IMR-90 (cell line): Measurements from ENCODE around the gene COL23A1. TPM values are rescaled to one million over a fixed set of nuclear protein-coding genes. Genes with fewer than 3 reads are reported as not detected.

Source experiments
- ATAC-seq: fragments of 200-7000 bp; cut with Tn5 transposase; 2 replicates; pipeline ENCODE4 v1.9.1; 2020; ENCODE audit warnings: low read depth, mild to moderate bottlenecking, moderate library complexity
- BruUV-seq: library from RNA; stranded (reverse); fragments of 400-500 nt; replicated peaks from 2 replicates; lab custom pipeline; 2021; lab: Mats Ljungman, UMichigan
- CTCF ChIA-PET: fragments of 300-600 bp; formaldehyde crosslinking; extraction: SDS; loops from one replicate; lab custom pipeline; 2021; ENCODE audit warnings: antibody characterized with exemption; lab: Yijun Ruan, JAX
- POLR2A ChIA-PET: fragments of 300-600 bp; sonication (Branson Sonifier 250); formaldehyde crosslinking; loops from one replicate; lab custom pipeline; 2022; ENCODE audit warnings: antibody characterized with exemption; ENCODE audit not compliant: unreplicated experiment; lab: Charles Lee
- DNase-seq: peaks from one replicate; pipeline ENCODE4 v3.0.0; 2013
- H2AFZ ChIP-seq: replicated peaks from 2 replicates; pipeline ENCODE3; 2013; ENCODE audit warnings: low read length, mild to moderate bottlenecking; ENCODE audit not compliant: poor library complexity
- H2AK5ac ChIP-seq: 2 replicates; pipeline ENCODE4 v1.6.1; 2013; ENCODE audit warnings: low read depth, low read length, inconsistent platforms
- H2AK9ac ChIP-seq: replicated peaks from 2 replicates; pipeline ENCODE3; 2013; ENCODE audit warnings: mild to moderate bottlenecking, low read depth, low read length, moderate library complexity; ENCODE audit not compliant: poor library complexity
- H2BK120ac ChIP-seq: 2 replicates; pipeline ENCODE4 v1.6.1; 2013; ENCODE audit warnings: low read depth, low read length, inconsistent platforms
- H2BK15ac ChIP-seq: 3 replicates; pipeline ENCODE4 v1.6.1; 2013; ENCODE audit warnings: low read depth, low read length, inconsistent platforms
- H2BK20ac ChIP-seq: 2 replicates; pipeline ENCODE4 v1.6.1; 2013; ENCODE audit warnings: low read depth, mild to moderate bottlenecking, inconsistent platforms, low read length, moderate library complexity
- H2BK5ac ChIP-seq: 2 replicates; pipeline ENCODE4 v1.6.1; 2013; ENCODE audit warnings: mild to moderate bottlenecking, low read depth, low read length, inconsistent platforms; ENCODE audit not compliant: poor library complexity, severe bottlenecking
- H3K14ac ChIP-seq: replicated peaks from 2 replicates; pipeline ENCODE4 v1.6.1; 2013; ENCODE audit warnings: low read depth, low read length, inconsistent platforms
- H3K18ac ChIP-seq: 2 replicates; pipeline ENCODE4 v1.6.1; 2013; ENCODE audit warnings: low read depth, low read length, control low read depth
- H3K23ac ChIP-seq: 2 replicates; pipeline ENCODE4 v1.6.1; 2013; ENCODE audit warnings: low read depth, low read length, inconsistent platforms
- H3K27ac ChIP-seq: 2 replicates; pipeline ENCODE4 v1.5.1; 2013; ENCODE audit warnings: mild to moderate bottlenecking, control low read depth, low read length; ENCODE audit not compliant: insufficient read depth
- H3K27me3 ChIP-seq: 2 replicates; pipeline ENCODE4 v1.6.1; 2013; ENCODE audit warnings: low read length; ENCODE audit not compliant: control insufficient read depth, insufficient read depth
- H3K36me3 ChIP-seq: 2 replicates; pipeline ENCODE4 v1.6.1; 2013; ENCODE audit warnings: low read length, mixed read lengths; ENCODE audit not compliant: control insufficient read depth, insufficient read depth
- H3K4ac ChIP-seq: 2 replicates; pipeline ENCODE4 v1.6.1; 2013; ENCODE audit warnings: low read depth, low read length, inconsistent platforms
- H3K4me1 ChIP-seq: 2 replicates; pipeline ENCODE4 v1.6.1; 2013; ENCODE audit warnings: low read length, mixed read lengths; ENCODE audit not compliant: control insufficient read depth, insufficient read depth
- H3K4me2 ChIP-seq: 2 replicates; pipeline ENCODE4 v1.6.1; 2013; ENCODE audit warnings: low read depth, mild to moderate bottlenecking, control low read depth, low read length, moderate library complexity
- H3K4me3 ChIP-seq: 2 replicates; pipeline ENCODE4 v1.5.1; 2013; ENCODE audit warnings: low read depth, mild to moderate bottlenecking, control low read depth, low read length, moderate library complexity; ENCODE audit not compliant: insufficient read depth
- H3K56ac ChIP-seq: 2 replicates; pipeline ENCODE4 v1.6.1; 2013; ENCODE audit warnings: low read length, inconsistent platforms; ENCODE audit not compliant: insufficient read depth; ENCODE audit errors: extremely low read depth
- H3K79me1 ChIP-seq, 2 experiments: 2 replicates each; pipeline ENCODE4 v1.6.1; 2013; ENCODE audit warnings: low read length in 2 of 2, inconsistent platforms in 1 of 2, low read depth in 1 of 2
- H3K9ac ChIP-seq: 2 replicates; pipeline ENCODE4 v1.6.1; 2013; ENCODE audit warnings: low read depth, low read length, control low read depth
- H3K9me1 ChIP-seq: 2 replicates; pipeline ENCODE4 v1.6.1; 2013; ENCODE audit warnings: low read length, inconsistent platforms; ENCODE audit not compliant: insufficient read depth
- H3K9me3 ChIP-seq: 2 replicates; pipeline ENCODE4 v1.6.1; 2013; ENCODE audit warnings: low read length; ENCODE audit not compliant: control insufficient read depth, insufficient read depth
- H4K20me1 ChIP-seq: 2 replicates; pipeline ENCODE4 v1.6.1; 2013; ENCODE audit warnings: low read length, inconsistent platforms; ENCODE audit not compliant: insufficient read depth
- H4K5ac ChIP-seq: 2 replicates; pipeline ENCODE4 v1.6.1; 2013; ENCODE audit warnings: mild to moderate bottlenecking, low read depth, low read length, control low read depth
- H4K8ac ChIP-seq, 2 experiments: 2 replicates each; pipeline ENCODE4 v1.6.1; 2013; ENCODE audit warnings: low read depth in 2 of 2, low read length in 2 of 2, control low read depth in 1 of 2, inconsistent platforms in 1 of 2
- H4K91ac ChIP-seq: 2 replicates; pipeline ENCODE4 v1.6.1; 2013; ENCODE audit warnings: low read depth, low read length, inconsistent platforms; ENCODE audit not compliant: insufficient read depth
- MXI1 ChIP-seq: IDR thresholded peaks from 2 replicates; pipeline ENCODE4 v1.6.1; 2012; ENCODE audit warnings: low read depth, mild to moderate bottlenecking, low read length, moderate library complexity, borderline replicate concordance
- WGBS, 2 experiments: methylation state at CpG; one replicate each; pipeline versions ENCODE4 v1.1.5 to v1.1.7; 2013; ENCODE audit warnings: missing lambda C conversion rate in 2 of 2; ENCODE audit not compliant: insufficient read length in 1 of 2; ENCODE audit errors: extremely low coverage in 2 of 2; 5-methylcytosine and 5-hydroxymethylcytosine counted together
- dilution Hi-C: fragments of 300-500 bp; cut with HindIII; formaldehyde crosslinking; loops from one replicate; pipeline ENCODE4 v1.14.3; 2018; ENCODE audit warnings: low sequenced_read_pairs; ENCODE audit not compliant: unreplicated experiment
- in situ Hi-C: fragments of 300-500 bp; cut with MboI; formaldehyde crosslinking; loops from 3 replicates; pipeline ENCODE4 v1.14.3; 2019; ENCODE audit warnings: low sequenced_read_pairs, inconsistent platforms, mixed read lengths
- intact Hi-C: fragments of 100-400 bp; cut with micrococcal nuclease; formaldehyde crosslinking; loops from 2 replicates; pipeline ENCODE4 v1.10.0; 2022
- polyA plus RNA-seq, 3 experiments: library from polyadenylated mRNA; depleted of rRNA; stranded (reverse); fragments of >200 nt; gene quantifications; 2 replicates each; pipeline ENCODE4 v1.2.3, GENCODE V29; 2012; ENCODE audit warnings: low replicate concordance in 1 of 3
- total RNA-seq: library from RNA; depleted of rRNA; stranded (reverse); fragments of >200 nt; gene quantifications from 2 replicates; pipeline ENCODE4 v1.2.3, GENCODE V29; 2012
- TF ChIP-seq, protein P1 (sequence below): fragments of 150-350 bp; IDR thresholded peaks from 2 replicates; pipeline ENCODE4 v1.6.1; 2017; ENCODE audit warnings: mild to moderate bottlenecking, antibody characterized with exemption, low read length, low read depth

The COL23A1 gene
- total and polyA plus RNA-seq, 2 of the 4 experiments (the other 2 are of a cell fraction), result not detected

DNA sequence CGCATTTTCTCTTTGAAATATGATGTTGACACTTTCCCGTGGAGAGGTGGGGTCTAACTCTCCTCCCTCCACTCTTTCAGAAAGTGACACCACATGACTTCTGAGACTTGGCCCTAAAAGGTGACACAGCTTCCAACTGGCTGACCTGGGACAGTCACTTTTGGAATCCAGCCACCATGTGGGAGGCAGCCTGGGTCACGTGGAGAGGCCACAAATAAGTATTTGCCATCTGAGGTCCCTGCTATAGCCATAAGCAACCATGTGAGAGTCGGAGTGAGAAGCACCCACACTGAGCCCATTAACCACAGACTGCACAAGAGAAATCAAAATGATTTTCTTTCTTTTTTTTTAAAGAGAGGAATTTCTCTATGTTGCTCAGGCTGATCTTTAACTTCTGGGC lies 353.5 kb downstream of the COL23A1 start:
- H3K79me1 ChIP-seq, result peaks cover 3 to 4% of the 10 kb centered on the region in 2 experiments; a peak in 3 of 4 replicates
- H4K8ac ChIP-seq, result no peak overlapping the region
- no peak overlapping the region for H3K56ac ChIP-seq
- H3K9ac ChIP-seq, result no peak overlapping the region
- ChIA-PET CTCF (interaction anchor here (0.6 kb wide), 1 partner anchor 1607 kb away, joined by 4 read pairs; the partner anchor contains the start of gene SNCB), POLR2A (no interaction called here)
- TF ChIP-seq, protein P1, sequence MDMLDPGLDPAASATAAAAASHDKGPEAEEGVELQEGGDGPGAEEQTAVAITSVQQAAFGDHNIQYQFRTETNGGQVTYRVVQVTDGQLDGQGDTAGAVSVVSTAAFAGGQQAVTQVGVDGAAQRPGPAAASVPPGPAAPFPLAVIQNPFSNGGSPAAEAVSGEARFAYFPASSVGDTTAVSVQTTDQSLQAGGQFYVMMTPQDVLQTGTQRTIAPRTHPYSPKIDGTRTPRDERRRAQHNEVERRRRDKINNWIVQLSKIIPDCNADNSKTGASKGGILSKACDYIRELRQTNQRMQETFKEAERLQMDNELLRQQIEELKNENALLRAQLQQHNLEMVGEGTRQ, result peak; percentile 48
- no peak for TF ChIP-seq MXI1
- H2BK15ac ChIP-seq, result no peak overlapping the region
- no peak overlapping the region for H3K4me3 ChIP-seq
- H2BK120ac ChIP-seq, result no peak overlapping the region
- dilution Hi-C loops (no loop called here), intact Hi-C loops (no loop called here), in situ Hi-C loops (no loop called here)
- BruUV-seq, result no TSS peak
- no peak overlapping the region for H2AFZ ChIP-seq
- H3K27me3 ChIP-seq, result no peaks in the 10 kb centered on the region
- no peak overlapping the region for H3K18ac ChIP-seq
- no peak overlapping the region for H4K5ac ChIP-seq
- H3K4me1 ChIP-seq, result peaks cover 3% of the 10 kb centered on the region; the same call in 1 of the 2 replicates
- no peak overlapping the region for H4K91ac ChIP-seq
- H3K4me2 ChIP-seq, result no peak overlapping the region
- no peak overlapping the region for H2AK9ac ChIP-seq
- no CpG with 5 or more reads among the region's 4 CpGs for WGBS, 2 experiments
- DNase-seq, result no peak
- no peak overlapping the region for H3K14ac ChIP-seq
- H4K20me1 ChIP-seq, result no peaks in the 10 kb centered on the region
- H3K4ac ChIP-seq, result no peak overlapping the region
- H3K9me3 ChIP-seq, result no peaks in the 10 kb centered on the region
- no peak overlapping the region for H3K27ac ChIP-seq
- peaks cover 7% of the 10 kb centered on the region for H3K9me1 ChIP-seq
- H3K36me3 ChIP-seq, result no peaks in the 10 kb centered on the region
- no peak overlapping the region for H3K23ac ChIP-seq
- no peak overlapping the region for H2BK20ac ChIP-seq
- no peak for ATAC-seq
- no peak overlapping the region for H2BK5ac ChIP-seq
- H2AK5ac ChIP-seq, result no peak overlapping the region
